HepG2 (cell line): Measurements from ENCODE around the gene VPS26A.
"Not testable (repeated sequence)": the region's sequence is repeated elsewhere in the genome, so short reads cannot be mapped to it uniquely, and the experiment has no call there.

Experiments used
- HDAC2 ChIP-seq: sonication (generic); formaldehyde crosslinking; IDR thresholded peaks from 2 replicates; pipeline ENCODE4 v1.4.0; 2020; ENCODE audit warnings: missing genetic modification reagents
- HOXA9 ChIP-seq: sonication (generic); formaldehyde crosslinking; IDR thresholded peaks from 2 replicates; pipeline ENCODE4 v1.8.1; 2022; ENCODE audit warnings: missing genetic modification reagents, mild to moderate bottlenecking, moderate library complexity, borderline replicate concordance
- JUN ChIP-seq: sonication (generic); formaldehyde crosslinking; IDR thresholded peaks from 2 replicates; pipeline ENCODE4 v1.4.0; 2020; ENCODE audit warnings: mild to moderate bottlenecking, missing genetic modification reagents
- NFRKB ChIP-seq: fragments of 450-650 bp; IDR thresholded peaks from 2 replicates; pipeline ENCODE4 v1.6.1; 2017
- RAD51 ChIP-seq: fragments of 450-650 bp; IDR thresholded peaks from 2 replicates; pipeline ENCODE4 v1.6.1; 2016; ENCODE audit warnings: borderline replicate concordance
- SIN3A ChIP-seq: IDR thresholded peaks from 2 replicates; pipeline ENCODE4 v1.6.1; 2011; ENCODE audit warnings: low read depth, mild to moderate bottlenecking, control low read depth, low read length, borderline replicate concordance
- U2AF2 ChIP-seq: fragments of 200-400 bp; formaldehyde crosslinking; IDR thresholded peaks from 2 replicates; pipeline ENCODE4 v1.6.1; 2017; ENCODE audit warnings: low read depth, mild to moderate bottlenecking, low read length
- ZFP62 ChIP-seq: sonication (generic); formaldehyde crosslinking; IDR thresholded peaks from 2 replicates; pipeline ENCODE4 v1.4.0; 2020; ENCODE audit warnings: missing genetic modification reagents

- not testable (repeated sequence) for TF ChIP-seq U2AF2; NFRKB; SIN3A; HDAC2 (CRISPR knock-in tag); RAD51; ZFP62 (CRISPR knock-in tag); HOXA9 (CRISPR knock-in tag); JUN (CRISPR knock-in tag)
Measured at GRCh38 chr10:69175326-69175725, 51.3 kb downstream of the VPS26A start.
